GM12874 (cell line): ENCODE data around the gene APEH.

Source experiments
- TF ChIP-seq, protein P1 (sequence below): IDR thresholded peaks from 2 replicates; pipeline ENCODE4 v1.5.1; 2011; ENCODE audit warnings: low read depth, mild to moderate bottlenecking, control low read depth, low read length, moderate library complexity; ENCODE audit not compliant: insufficient read depth

Gene APEH

DNA sequence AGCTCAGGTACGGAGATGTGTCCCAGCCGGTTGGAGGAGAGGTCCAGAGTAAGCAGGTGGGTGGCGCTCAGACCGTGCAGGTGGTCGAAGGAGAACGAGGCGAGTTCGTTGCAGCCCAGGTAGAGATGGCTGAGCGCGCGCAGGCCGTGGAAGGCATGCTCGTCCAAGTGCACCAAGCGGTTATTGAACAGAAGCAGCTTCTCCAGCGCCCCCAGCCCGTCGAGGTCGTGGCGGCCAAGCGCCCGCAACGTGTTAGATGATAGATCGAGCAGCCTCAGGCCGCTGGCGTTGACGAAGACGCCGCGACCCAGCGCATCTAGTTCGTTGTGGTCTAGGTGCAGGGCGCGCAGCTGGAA lies 44.7 kb downstream of the APEH start:
- TF ChIP-seq, protein P1, sequence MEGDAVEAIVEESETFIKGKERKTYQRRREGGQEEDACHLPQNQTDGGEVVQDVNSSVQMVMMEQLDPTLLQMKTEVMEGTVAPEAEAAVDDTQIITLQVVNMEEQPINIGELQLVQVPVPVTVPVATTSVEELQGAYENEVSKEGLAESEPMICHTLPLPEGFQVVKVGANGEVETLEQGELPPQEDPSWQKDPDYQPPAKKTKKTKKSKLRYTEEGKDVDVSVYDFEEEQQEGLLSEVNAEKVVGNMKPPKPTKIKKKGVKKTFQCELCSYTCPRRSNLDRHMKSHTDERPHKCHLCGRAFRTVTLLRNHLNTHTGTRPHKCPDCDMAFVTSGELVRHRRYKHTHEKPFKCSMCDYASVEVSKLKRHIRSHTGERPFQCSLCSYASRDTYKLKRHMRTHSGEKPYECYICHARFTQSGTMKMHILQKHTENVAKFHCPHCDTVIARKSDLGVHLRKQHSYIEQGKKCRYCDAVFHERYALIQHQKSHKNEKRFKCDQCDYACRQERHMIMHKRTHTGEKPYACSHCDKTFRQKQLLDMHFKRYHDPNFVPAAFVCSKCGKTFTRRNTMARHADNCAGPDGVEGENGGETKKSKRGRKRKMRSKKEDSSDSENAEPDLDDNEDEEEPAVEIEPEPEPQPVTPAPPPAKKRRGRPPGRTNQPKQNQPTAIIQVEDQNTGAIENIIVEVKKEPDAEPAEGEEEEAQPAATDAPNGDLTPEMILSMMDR, result no peak

DNA sequence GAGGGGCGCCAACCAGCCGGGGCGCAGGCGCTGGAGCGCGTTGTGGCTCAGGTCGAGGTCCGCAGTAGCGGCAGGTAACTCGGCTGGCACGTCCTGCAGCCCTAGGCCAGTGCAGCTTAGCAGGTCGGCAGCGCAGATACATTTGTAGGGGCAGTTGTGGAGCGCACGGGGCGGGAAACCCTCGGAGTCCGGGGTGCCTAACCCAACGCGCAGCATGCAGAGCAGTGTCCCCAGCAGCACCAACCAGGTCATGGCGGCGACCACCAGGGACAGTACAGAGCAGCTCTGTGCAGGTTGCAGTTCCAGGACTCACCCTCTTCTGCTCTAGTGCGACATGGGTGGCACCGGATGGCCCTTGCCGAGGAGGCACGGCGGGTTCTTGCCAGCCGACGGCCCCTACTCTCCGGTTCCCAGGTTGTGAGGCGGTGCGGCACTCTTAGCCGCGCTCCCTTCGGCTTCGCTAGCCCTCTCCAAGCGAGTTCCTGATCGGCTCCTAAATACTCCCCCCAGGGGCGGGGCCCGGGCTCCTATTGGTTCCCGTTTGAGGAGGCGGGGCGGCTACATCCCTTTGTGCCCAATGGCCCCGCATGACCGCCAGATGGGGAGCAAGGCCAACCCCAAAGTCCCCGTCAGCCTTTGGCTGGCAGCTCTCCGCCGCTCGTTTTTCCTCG lies 45.2 kb downstream of the APEH start, which contains the start of gene AMIGO3:
TSS of gene AMIGO3 (minus strand) at position 471 of the 671 bp plus-strand sequence. CDS start at position 252, 219 bp downstream.
- TF ChIP-seq, protein P1, result peak; percentile 87

DNA sequence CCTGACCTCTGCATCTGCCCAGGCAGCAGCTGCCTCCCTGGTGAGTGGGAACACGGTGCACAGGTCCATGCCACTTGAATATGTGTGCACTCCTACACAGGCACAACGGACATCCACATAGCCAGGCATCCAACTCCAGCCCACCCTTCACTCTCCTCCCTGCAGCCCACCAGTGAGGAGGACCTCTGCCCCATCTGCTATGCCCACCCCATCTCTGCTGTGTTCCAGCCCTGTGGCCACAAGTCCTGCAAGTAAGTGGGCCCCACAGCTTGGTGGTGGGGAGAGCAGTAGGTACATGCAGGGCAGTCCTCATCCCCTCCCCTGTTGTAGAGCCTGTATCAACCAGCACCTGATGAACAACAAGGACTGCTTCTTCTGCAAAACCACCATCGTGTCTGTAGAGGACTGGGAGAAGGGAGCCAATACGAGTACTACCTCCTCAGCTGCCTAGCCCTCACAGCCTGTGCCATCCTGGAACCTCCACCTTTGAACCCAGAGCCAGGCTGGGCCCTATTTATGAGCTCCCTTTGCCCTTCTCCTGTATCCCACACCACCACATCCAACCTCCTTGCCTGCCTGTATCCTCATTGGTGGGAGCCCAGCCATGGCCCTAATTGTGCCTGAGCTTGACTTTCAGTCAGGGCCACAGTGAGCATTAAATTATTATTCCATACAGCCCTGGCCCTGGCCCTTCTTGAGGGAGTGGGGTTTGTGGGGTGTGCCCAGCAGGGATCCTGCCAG lies 46.9 kb downstream of the APEH start:
- TF ChIP-seq, protein P1, result no peak

DNA sequence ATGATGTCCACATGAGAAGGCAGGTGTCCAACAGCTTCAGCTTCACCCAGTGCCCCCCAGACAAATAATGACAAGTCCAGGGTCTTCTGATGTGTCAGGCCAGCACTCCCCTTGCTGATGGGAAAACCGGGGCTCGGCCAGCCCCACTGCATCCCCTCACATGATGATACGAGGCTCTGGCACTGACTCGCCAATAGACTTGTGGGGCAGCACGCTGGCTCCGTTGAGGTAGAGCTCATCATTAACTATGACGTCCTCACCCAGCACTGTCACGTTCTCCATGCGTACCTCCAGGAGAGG lies 47.4 kb downstream of the APEH start:
- TF ChIP-seq, protein P1, result no peak

DNA sequence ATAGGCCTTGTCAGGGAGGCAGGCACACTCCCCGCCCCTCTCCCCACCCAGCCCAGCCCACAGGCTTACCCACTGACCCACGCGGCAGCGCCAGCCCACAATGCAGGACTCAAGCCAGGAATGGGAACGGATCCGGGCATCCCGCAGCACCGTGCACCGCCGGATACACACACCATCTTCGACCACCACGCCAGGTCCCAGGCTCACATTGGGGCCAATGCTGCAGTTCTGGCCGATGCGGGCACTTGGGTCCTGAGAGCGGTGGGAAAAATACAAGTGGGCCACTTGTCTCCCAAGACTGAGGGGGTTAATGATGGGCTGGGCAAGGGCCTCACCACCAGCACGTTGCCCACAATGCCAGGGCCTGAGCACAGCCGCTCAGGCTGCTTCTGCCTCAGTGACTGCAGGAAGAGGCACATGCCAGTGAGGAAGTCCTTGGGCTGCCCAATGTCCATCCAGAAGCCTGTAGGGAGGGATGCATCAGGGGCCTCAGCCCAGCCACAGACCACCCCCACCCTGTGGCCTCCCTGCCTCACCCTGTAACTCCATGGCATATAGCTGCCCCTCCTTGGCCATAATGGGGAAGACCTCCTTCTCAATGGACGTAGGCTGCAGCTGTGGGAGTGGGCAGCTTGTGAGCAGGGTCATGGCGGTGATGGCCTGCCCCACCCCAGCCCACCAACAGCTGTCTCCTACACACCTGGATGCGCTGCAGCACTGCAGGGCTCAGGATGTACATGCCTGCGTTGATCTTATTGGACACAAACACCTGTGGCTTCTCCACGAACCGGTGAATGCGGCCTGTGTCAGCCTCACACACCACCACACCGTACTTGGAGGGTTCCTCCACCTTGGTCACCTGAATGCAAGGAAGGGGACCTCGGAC lies 48.0 kb downstream of the APEH start:
- TF ChIP-seq, protein P1, result no peak

DNA sequence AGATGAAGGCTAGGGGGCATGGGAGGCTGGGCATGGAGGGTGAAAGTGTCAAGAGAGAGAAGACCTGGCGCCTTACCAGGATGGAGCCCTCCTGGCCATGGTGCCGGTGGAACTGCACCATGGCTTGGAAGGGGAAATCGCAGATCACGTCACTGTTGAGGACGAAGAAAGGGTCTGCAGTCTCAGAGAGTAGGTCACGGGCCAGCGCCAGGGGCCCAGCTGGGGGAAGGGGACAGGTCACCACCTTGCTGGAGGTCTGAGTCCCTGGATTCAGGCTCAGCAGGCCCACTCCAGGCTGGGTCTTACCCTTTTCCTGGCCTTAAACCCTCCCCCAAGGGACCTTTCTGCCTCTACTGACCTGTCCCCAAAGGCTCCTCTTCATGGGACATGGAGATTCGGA lies 48.7 kb downstream of the APEH start:
- TF ChIP-seq, protein P1, result no peak

DNA sequence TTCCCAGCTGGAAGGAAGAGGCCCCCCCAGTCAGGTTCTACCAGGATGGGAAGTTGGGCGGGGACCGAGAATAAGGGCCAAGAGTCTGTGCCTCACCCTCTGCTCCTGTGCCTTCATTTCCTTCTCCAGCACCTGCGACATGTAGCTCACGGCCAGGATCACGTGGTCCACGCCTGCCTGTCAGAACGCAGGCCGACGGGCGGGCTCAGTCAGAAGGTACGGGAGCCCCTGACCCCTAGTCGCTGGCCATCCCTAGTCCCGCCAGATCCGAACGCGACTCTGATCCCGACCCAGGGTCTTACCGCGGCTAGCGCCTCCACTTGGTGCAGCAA lies 49.1 kb downstream of the APEH start:
- TF ChIP-seq, protein P1, result no peak
